K562 (cell line): ENCODE measurements around the gene GIPR. TPM values are rescaled to one million over a fixed set of nuclear protein-coding genes. Genes with fewer than 3 reads are reported as not detected.

Experiments used
- ARID2 ChIP-seq: fragments of 450-650 bp; IDR thresholded peaks from 2 replicates; pipeline ENCODE4 v1.6.1; 2017; ENCODE audit warnings: antibody characterized with exemption, mild to moderate bottlenecking
- BRD4 ChIP-seq: fragments of 200-600 bp; sonication (generic); IDR thresholded peaks from 2 replicates; pipeline ENCODE4 v1.6.1; 2017; ENCODE audit warnings: inconsistent platforms
- EHMT2 ChIP-seq: fragments of 450-650 bp; IDR thresholded peaks from 2 replicates; pipeline ENCODE4 v1.6.1; 2018; ENCODE audit warnings: antibody characterized with exemption
- FOXJ2 ChIP-seq: fragments of 200-800 bp; sonication (Bioruptor generic); IDR thresholded peaks from 2 replicates; pipeline ENCODE4 v1.6.1; 2016; ENCODE audit warnings: missing genetic modification characterization, missing compliant biosample characterization
- GABPB1 ChIP-seq: sonication (generic); formaldehyde crosslinking; IDR thresholded peaks from 2 replicates; pipeline ENCODE4 v1.8.0; 2022; ENCODE audit warnings: mild to moderate bottlenecking, missing genetic modification reagents
- HCFC1 ChIP-seq: IDR thresholded peaks from 2 replicates; pipeline ENCODE4 v1.6.1; 2012; ENCODE audit warnings: low read depth, low read length, improper control_type of control experiment
- HSF4 ChIP-seq: fragments of 250-450 bp; sonication (Bioruptor Pico); IDR thresholded peaks from 2 replicates; pipeline ENCODE4 v2.1.2; 2022; ENCODE audit warnings: mild to moderate bottlenecking, moderate library complexity, borderline replicate concordance
- PCBP1 ChIP-seq: fragments of 200-400 bp; formaldehyde crosslinking; IDR thresholded peaks from 2 replicates; pipeline ENCODE4 v1.6.1; 2018; ENCODE audit warnings: mild to moderate bottlenecking, low read depth, low read length; ENCODE audit not compliant: poor library complexity, severe bottlenecking
- PHF20 ChIP-seq: fragments of 450-650 bp; IDR thresholded peaks from 2 replicates; pipeline ENCODE4 v1.6.1; 2018; ENCODE audit not compliant: partially characterized antibody
- POLR2AphosphoS5 ChIP-seq: IDR thresholded peaks from 2 replicates; pipeline ENCODE4 v1.6.1; 2011; ENCODE audit warnings: mild to moderate bottlenecking, low read depth, low read length, moderate library complexity; ENCODE audit not compliant: control insufficient read depth, insufficient read depth
- POLR2H ChIP-seq: IDR thresholded peaks from 2 replicates; pipeline ENCODE4 v1.6.1; 2016; ENCODE audit warnings: missing genetic modification characterization, low read depth, mild to moderate bottlenecking, control low read depth, missing compliant biosample characterization, moderate library complexity
- RNF2 ChIP-seq: sonication (generic); IDR thresholded peaks from 2 replicates; pipeline ENCODE4 v1.6.1; 2016
- SMARCE1 ChIP-seq: fragments of 450-650 bp; IDR thresholded peaks from 2 replicates; pipeline ENCODE4 v1.7.1; 2016; ENCODE audit warnings: mild to moderate bottlenecking
- TAF1 ChIP-seq: IDR thresholded peaks from 2 replicates; pipeline ENCODE4 v1.6.1; 2011; ENCODE audit warnings: mild to moderate bottlenecking, low read length, moderate library complexity; ENCODE audit not compliant: insufficient read depth, control insufficient read depth, severe bottlenecking; ENCODE audit errors: extremely low read depth
- ZBTB7A ChIP-seq: IDR thresholded peaks from 2 replicates; pipeline ENCODE4 v1.6.1; 2011; ENCODE audit warnings: low read depth, mild to moderate bottlenecking, low read length, moderate library complexity, borderline replicate concordance; ENCODE audit not compliant: control insufficient read depth
- ZC3H11A ChIP-seq: IDR thresholded peaks from 2 replicates; pipeline ENCODE4 v1.6.1; 2012; ENCODE audit warnings: low read depth, low read length, improper control_type of control experiment
- ZNF143 ChIP-seq: sonication (generic); formaldehyde crosslinking; IDR thresholded peaks from 2 replicates; pipeline ENCODE4 v1.9.0; 2022; ENCODE audit warnings: mild to moderate bottlenecking, missing genetic modification reagents
- ZNF175 ChIP-seq: fragments of 200-800 bp; sonication (Bioruptor generic); IDR thresholded peaks from 2 replicates; pipeline ENCODE4 v1.6.1; 2016; ENCODE audit warnings: low read depth, mild to moderate bottlenecking, missing genetic modification characterization, missing compliant biosample characterization
- ZNF668 ChIP-seq: fragments of 250-450 bp; sonication (Bioruptor Pico); IDR thresholded peaks from 2 replicates; pipeline ENCODE4 v1.8.0; 2022; ENCODE audit warnings: mild to moderate bottlenecking, inconsistent platforms
- polyA plus RNA-seq, 8 experiments: library from polyadenylated mRNA; depleted of rRNA in 4 of 8; stranded (reverse) in 5 of 8; unstranded in 3 of 8; fragments of >200 nt; fragmentation: Nextera tagmentation in 2 of 8; fragmentation: Illumina TruSeq in 1 of 8; extraction: Ambion mirVana in 2 of 8; extraction: Trizol in 1 of 8; gene quantifications; 2 replicates each; pipeline versions ENCODE4 v1.2.1 to v1.2.3, GENCODE V29; 2011 to 2014; ENCODE audit warnings: inconsistent platforms in 1 of 8, missing spikeins in 1 of 8
- total RNA-seq, 7 experiments: library from RNA; depleted of rRNA in 6 of 7; stranded (reverse); fragments of >200 nt in 6 of 7; fragmentation: Illumina TruSeq in 2 of 7; extraction: Trizol in 2 of 7; gene quantifications; 2 replicates each; pipeline versions ENCODE4 v1.2.1 to v1.2.3, GENCODE V29; 2011 to 2021; ENCODE audit warnings: low replicate concordance in 1 of 7
- TF ChIP-seq, protein P1 (sequence below): fragments of 450-650 bp; IDR thresholded peaks from 2 replicates; pipeline ENCODE4 v1.6.1; 2017; ENCODE audit warnings: antibody characterized with exemption
- TF ChIP-seq, protein P2 (sequence below), 2 experiments: fragments of 250-450 bp in 1 of 2; fragments of 450-650 bp in 1 of 2; sonication (Bioruptor Pico) in 1 of 2; IDR thresholded peaks; 2 replicates each; pipeline versions ENCODE4 v1.6.1 to v1.8.0; 2016 to 2021; ENCODE audit warnings: mild to moderate bottlenecking in 2 of 2, moderate library complexity in 2 of 2, missing compliant biosample characterization in 1 of 2, missing genetic modification characterization in 1 of 2
- TF ChIP-seq, protein P3 (sequence below): fragments of 450-650 bp; IDR thresholded peaks from 2 replicates; pipeline ENCODE4 v1.7.0; 2016; ENCODE audit warnings: borderline replicate concordance

GIPR gene
- total and polyA plus RNA-seq, 9 of the 15 experiments (the other 6 are each of a cell fraction or from before 2014, with no cell fraction given): 2.2 to 26.8 (median 12.7) TPM

DNA sequence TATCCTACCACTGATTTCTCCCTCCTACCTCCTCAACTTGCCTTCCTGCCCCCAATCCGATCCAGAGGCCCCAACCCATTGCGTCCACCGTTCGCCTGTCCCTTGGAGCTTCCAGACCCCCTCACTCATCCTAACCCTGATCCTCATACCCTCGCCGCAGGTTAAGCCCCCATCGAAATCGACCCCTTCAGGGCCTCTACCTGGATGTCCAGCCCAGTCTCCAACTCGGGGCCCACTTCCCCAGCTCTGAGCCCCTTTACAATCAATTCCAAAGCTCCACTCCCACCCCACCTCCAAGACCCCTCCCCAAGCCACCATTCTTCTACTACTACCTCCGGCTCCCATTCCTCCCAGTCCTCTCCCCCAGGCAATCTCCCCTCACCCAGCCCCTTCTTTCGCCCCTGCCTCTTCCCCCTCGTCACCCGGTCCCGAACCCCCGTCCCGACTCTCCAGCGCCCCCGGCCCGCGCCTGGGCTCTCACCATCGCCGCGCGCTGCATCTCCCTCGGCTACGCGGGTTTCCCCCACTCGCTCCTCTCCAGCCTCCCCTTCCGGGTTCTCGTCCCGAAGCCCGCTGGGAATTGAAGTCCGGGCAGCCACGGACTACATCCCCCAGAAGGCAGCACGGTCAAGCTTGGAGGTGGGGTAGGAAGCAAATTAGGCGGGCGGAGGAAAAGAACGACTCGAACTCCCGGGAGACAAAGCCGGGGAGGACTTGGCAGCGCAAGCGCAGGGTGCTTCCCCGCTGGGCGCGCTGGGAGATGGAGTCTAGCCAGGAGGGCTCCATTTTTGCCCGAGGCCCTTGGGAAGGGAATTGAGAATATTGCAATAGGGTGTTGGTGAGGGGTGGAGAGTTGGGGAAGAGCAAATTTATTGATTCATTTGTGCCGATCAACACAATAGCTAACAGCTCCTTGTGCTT lies 62.6 kb downstream of the GIPR start, which contains the start of gene FBXO46 (continued):
- TF ChIP-seq TAF1 (peak; percentile 65), ZNF668 (no peak), POLR2H (tag) (peak; percentile 60; the same call in 1 of the 2 replicates), EHMT2 (no peak; the same call in 1 of the 2 replicates), PCBP1 (peak; percentile 91), GABPB1 (CRISPR knock-in tag) (peak; percentile 88), RNF2 (no peak), SMARCE1 (peak; percentile 61), FOXJ2 (tag) (peak; percentile 78), HCFC1 (peak; percentile 98), PHF20 (peak; percentile 84), HSF4 (CRISPR knock-in tag) (no peak), ZNF175 (peak; percentile 39; the same call in 1 of the 2 replicates), BRD4 (0 out of 2 replicates have a peak, but pooled peaks have one; percentile 22), ZBTB7A (peak; percentile 15; the same call in 1 of the 2 replicates), POLR2AphosphoS5 (peak; percentile 86), ZNF143 (CRISPR knock-in tag) (peak; percentile 96), ARID2 (peak; percentile 65), ZC3H11A (no peak)
- TF ChIP-seq, protein P1, sequence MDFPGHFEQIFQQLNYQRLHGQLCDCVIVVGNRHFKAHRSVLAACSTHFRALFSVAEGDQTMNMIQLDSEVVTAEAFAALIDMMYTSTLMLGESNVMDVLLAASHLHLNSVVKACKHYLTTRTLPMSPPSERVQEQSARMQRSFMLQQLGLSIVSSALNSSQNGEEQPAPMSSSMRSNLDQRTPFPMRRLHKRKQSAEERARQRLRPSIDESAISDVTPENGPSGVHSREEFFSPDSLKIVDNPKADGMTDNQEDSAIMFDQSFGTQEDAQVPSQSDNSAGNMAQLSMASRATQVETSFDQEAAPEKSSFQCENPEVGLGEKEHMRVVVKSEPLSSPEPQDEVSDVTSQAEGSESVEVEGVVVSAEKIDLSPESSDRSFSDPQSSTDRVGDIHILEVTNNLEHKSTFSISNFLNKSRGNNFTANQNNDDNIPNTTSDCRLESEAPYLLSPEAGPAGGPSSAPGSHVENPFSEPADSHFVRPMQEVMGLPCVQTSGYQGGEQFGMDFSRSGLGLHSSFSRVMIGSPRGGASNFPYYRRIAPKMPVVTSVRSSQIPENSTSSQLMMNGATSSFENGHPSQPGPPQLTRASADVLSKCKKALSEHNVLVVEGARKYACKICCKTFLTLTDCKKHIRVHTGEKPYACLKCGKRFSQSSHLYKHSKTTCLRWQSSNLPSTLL: 0 out of 2 replicates have a peak, but pooled peaks have one; percentile 32
- TF ChIP-seq, protein P2, sequence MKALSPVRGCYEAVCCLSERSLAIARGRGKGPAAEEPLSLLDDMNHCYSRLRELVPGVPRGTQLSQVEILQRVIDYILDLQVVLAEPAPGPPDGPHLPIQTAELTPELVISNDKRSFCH (CRISPR knock-in tag; IDR thresholded peaks at IDR 0.05): no peak
- TF ChIP-seq, protein P2 (tag; IDR thresholded peaks at IDR 0.05): peak; percentile 47; the same call in 1 of the 2 replicates
- TF ChIP-seq, protein P3, sequence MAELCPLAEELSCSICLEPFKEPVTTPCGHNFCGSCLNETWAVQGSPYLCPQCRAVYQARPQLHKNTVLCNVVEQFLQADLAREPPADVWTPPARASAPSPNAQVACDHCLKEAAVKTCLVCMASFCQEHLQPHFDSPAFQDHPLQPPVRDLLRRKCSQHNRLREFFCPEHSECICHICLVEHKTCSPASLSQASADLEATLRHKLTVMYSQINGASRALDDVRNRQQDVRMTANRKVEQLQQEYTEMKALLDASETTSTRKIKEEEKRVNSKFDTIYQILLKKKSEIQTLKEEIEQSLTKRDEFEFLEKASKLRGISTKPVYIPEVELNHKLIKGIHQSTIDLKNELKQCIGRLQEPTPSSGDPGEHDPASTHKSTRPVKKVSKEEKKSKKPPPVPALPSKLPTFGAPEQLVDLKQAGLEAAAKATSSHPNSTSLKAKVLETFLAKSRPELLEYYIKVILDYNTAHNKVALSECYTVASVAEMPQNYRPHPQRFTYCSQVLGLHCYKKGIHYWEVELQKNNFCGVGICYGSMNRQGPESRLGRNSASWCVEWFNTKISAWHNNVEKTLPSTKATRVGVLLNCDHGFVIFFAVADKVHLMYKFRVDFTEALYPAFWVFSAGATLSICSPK: 0 out of 2 replicates have a peak, but pooled peaks have one; percentile 91
